ENCODE data around the gene CYB561A3.

DNA sequence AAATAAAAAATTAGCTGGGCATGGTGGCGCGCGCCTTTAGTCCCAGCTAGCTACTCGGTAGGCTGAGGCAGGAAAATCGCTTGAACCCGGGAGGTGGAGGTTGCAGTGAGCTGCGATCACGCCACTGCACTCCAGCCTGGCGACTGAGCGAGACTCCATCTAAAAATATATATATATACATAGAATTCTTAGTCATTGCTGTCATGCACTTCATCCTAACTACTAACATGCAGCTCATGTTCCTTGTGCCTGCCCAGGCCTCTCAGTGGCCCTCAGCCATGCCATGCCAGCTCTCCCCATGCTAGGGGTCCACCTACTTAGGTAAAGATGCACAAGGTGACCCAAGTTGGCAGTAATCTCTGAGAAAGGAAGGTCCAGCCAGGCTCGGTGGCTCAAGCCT is 3.1 kb downstream of the CYB561A3 start:
- TF ChIP-seq EZH2 (IDR thresholded peaks at IDR 0.05; ENCODE audit: insufficient read depth, low read length), result no peak
- TF ChIP-seq CTCF (IDR thresholded peaks at IDR 0.05; ENCODE audit: insufficient read depth, low read depth, low read length), result no peak

Data from astrocyte (in vitro differentiated cells and primary cell).